VCaP (cell line): Measurements from ENCODE around the gene GRB10.

Source experiments
- H3K27ac ChIP-seq: fragments of 450-650 bp; 2 replicates; pipeline ENCODE4 v1.5.1; 2017
- TF ChIP-seq, protein P1 (sequence below): fragments of 450-650 bp; conservative IDR thresholded peaks from 2 replicates; pipeline ENCODE4 v1.5.1; 2017; ENCODE audit warnings: mild to moderate bottlenecking, moderate library complexity

Gene GRB10

DNA sequence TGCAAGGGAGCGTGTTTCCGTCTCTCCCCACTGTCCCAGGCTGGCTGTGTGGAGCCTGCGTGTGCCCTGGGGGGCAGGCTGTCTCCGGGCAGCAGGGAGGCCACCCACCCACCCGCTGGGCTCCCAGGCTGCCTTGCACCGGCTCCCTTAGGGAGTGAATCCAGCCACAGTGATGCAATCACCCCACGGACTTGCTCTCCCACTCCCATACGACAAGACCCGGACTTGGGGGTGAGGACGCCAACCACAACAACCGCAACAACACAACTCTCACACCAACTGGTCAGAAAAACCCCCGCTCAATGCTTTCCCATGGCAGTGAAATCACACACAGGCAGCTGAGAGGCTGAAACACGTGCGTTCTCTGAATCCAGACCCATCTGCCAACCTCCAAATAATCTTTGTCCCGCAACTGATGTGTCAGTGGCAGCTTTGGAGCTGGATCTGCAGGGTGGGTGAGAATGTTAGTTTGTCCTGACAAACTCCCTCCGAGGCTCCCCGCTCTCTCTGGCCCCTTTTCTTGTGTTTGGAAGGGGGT lies 154.8 kb downstream of the GRB10 start:
- no peak overlapping the region for H3K27ac ChIP-seq
- TF ChIP-seq, protein P1, sequence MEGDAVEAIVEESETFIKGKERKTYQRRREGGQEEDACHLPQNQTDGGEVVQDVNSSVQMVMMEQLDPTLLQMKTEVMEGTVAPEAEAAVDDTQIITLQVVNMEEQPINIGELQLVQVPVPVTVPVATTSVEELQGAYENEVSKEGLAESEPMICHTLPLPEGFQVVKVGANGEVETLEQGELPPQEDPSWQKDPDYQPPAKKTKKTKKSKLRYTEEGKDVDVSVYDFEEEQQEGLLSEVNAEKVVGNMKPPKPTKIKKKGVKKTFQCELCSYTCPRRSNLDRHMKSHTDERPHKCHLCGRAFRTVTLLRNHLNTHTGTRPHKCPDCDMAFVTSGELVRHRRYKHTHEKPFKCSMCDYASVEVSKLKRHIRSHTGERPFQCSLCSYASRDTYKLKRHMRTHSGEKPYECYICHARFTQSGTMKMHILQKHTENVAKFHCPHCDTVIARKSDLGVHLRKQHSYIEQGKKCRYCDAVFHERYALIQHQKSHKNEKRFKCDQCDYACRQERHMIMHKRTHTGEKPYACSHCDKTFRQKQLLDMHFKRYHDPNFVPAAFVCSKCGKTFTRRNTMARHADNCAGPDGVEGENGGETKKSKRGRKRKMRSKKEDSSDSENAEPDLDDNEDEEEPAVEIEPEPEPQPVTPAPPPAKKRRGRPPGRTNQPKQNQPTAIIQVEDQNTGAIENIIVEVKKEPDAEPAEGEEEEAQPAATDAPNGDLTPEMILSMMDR, result no peak

DNA sequence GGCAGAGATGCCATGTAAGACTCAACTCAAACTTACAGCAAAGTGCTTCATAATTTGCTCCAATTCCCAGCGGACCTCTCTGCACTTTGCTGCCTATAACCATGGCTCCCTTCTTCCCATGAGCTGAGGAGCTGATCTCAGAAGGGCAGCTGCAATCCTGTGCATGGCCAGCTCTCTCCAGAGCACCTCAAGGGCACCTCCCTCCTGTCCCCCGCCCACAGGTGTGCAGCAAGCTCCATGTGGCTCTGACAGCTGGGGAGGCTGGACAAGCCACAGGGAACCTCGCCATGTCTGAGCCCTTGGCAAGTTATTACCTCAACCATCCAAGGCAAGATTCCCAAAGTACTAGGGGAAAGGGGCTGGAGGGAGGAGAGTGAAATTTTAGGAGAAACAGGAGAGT lies 156.4 kb downstream of the GRB10 start:
- H3K27ac ChIP-seq, result no peak overlapping the region
- TF ChIP-seq, protein P1, result no peak

DNA sequence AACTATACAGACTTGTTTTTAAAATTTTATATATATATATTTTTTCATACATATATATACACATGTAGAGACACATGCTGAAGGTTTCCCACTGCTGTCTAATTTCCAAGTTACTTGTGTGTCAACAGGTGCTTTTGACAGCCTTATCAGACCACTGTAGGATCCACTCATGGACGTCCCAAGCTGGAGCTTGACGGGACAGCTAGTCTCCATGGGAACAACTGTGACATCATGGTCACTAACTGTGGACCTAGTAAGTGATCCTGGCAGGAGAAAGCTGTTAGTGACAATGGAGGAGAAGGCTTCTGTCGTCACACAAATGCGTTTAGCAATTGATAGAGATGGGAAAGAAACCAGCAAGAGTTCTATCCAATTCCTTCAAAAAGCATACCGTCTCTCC lies 157.3 kb downstream of the GRB10 start:
- no peak overlapping the region for H3K27ac ChIP-seq
- TF ChIP-seq, protein P1, result no peak

DNA sequence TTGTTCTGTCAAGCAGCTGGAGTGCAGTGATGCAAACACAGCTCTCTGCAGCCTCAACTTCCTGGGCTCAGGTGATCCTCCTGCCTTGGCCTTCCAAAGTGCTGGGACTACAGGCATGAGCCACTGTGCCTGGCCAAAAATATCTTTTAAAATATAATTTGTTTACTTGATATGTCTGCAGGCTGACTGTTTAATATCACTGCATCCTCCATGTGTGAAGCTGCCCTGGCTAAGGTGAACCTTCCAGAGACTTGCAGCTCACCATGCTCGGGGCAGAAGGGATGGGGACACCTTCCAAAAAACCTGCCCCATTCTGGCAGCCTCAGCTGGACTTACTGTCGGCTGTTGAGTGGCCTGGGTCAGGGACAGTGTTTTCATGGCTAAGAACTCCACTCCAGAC lies 159.9 kb downstream of the GRB10 start:
- TF ChIP-seq, protein P1, result no peak
- H3K27ac ChIP-seq, result no peak overlapping the region

DNA sequence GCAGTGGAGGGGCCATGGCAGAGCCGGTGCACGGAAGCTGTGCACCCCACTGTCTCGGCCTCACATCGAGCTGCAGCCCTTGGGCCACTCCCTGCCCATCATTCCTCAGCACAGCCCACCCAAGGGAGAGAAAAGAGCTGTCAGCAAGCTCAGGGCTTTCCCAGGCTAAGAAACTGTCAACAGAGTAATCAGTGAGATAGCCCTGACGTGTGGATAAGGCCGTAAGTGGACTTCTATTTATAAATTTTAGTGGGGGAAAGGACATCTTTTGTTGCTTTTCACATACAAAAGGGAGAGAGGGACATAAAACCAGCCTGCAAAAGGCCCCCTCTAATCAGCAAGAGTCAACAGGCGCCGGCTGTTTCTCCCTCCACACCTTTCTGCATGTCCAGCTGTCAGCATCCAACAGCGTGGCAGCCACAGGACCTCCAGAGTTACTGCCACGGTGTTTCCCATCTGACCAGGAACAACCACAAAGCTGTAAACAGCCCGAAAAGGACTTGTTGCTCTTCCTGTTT lies 160.7 kb downstream of the GRB10 start:
- H3K27ac ChIP-seq, result no peak overlapping the region
- TF ChIP-seq, protein P1, result no peak

DNA sequence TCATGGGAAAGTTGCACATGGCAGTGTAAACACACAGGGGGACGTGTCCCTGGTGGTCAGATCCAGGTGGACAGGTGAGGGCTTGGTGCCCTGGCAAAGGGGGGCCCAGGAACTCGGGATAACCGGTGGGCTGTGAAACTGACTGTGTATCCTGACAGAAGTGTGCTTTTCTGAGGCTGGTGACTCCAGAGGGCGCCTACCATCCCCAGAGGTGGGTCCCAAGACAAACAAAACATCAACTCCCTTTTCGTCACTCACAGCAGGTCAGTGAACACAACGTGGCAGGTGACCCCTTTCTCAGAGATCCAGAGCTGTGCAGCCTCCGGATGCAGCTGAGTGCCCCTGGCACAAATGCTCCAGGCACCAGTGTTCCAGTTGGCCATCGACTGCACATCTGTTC lies 161.5 kb downstream of the GRB10 start:
- TF ChIP-seq, protein P1, result no peak
- no peak overlapping the region for H3K27ac ChIP-seq

DNA sequence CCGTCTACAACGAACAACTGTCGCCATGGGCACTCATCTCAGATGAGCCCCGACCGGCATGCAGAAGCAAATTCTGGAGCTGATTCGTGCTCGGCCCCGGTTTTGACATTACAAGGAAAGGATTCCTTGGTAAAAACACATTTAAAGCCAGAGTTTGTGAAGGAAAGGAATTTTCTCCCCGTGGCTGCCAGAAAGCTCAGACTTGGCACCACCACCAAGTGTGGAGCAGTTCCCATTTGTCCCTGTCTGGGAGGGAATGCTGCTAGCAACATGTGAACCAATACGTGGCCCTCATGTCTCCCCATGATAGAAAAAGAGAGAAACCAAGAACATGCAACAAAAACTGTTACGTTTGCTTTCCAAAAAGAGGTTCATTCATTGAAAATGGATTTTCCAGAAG lies 162.3 kb downstream of the GRB10 start:
- H3K27ac ChIP-seq, result no peak overlapping the region
- TF ChIP-seq, protein P1, result no peak
